Measurements from ENCODE around the gene GLS.

GLS gene

GRCh38 chr2:190889175-190889943 lies 8.7 kb downstream of the GLS start:
- no peak overlapping the region for H3K27ac ChIP-seq (ENCODE audit: low read length)
- no peaks in the 10 kb centered on the region for H3K27me3 ChIP-seq (ENCODE audit: control insufficient read depth, insufficient read depth, low read length)
- H3K4me1 ChIP-seq (ENCODE audit: control insufficient read depth, low read depth, low read length): peaks cover 32% of the 10 kb centered on the region
- no peaks in the 10 kb centered on the region for H3K36me3 ChIP-seq (ENCODE audit: control insufficient read depth, low read depth, low read length)
- H3K4me3 ChIP-seq (ENCODE audit: low read length): no peak overlapping the region
- H3K9ac ChIP-seq (ENCODE audit: low read length): no peak overlapping the region
- H3K9me3 ChIP-seq (ENCODE audit: control insufficient read depth, low read depth, low read length): no peaks in the 10 kb centered on the region

GRCh38 chr2:190891372-190891771 lies 10.8 kb downstream of the GLS start:
- peaks cover 28% of the 10 kb centered on the region for H3K4me1 ChIP-seq (ENCODE audit: control insufficient read depth, low read depth, low read length)
- no peak overlapping the region for H3K4me3 ChIP-seq (ENCODE audit: low read length)
- H3K36me3 ChIP-seq (ENCODE audit: control insufficient read depth, low read depth, low read length): peaks cover 7% of the 10 kb centered on the region
- no peak overlapping the region for H3K27ac ChIP-seq (ENCODE audit: low read length)
- no peak overlapping the region for H3K9ac ChIP-seq (ENCODE audit: low read length)
- H3K27me3 ChIP-seq (ENCODE audit: control insufficient read depth, insufficient read depth, low read length): no peaks in the 10 kb centered on the region
- no peaks in the 10 kb centered on the region for H3K9me3 ChIP-seq (ENCODE audit: control insufficient read depth, low read depth, low read length)

GRCh38 chr2:190891889-190892288 lies 11.3 kb downstream of the GLS start:
- Histone ChIP-seq H3K9ac (ENCODE audit: low read length) (no peak overlapping the region), H3K9me3 (ENCODE audit: control insufficient read depth, low read depth, low read length) (no peaks in the 10 kb centered on the region), H3K36me3 (ENCODE audit: control insufficient read depth, low read depth, low read length) (peaks cover 13% of the 10 kb centered on the region), H3K27me3 (ENCODE audit: control insufficient read depth, insufficient read depth, low read length) (no peaks in the 10 kb centered on the region), H3K4me1 (ENCODE audit: control insufficient read depth, low read depth, low read length) (peaks cover 27% of the 10 kb centered on the region), H3K27ac (ENCODE audit: low read length) (no peak overlapping the region), H3K4me3 (ENCODE audit: low read length) (no peak overlapping the region)

- Histone ChIP-seq H3K9me3 (ENCODE audit: control insufficient read depth, low read depth, low read length) (no peaks in the 10 kb centered on the region), H3K9ac (ENCODE audit: low read length) (no peak overlapping the region), H3K4me3 (ENCODE audit: low read length) (no peak overlapping the region), H3K36me3 (ENCODE audit: control insufficient read depth, low read depth, low read length) (peaks cover 19% of the 10 kb centered on the region), H3K27ac (ENCODE audit: low read length) (no peak overlapping the region), H3K27me3 (ENCODE audit: control insufficient read depth, insufficient read depth, low read length) (no peaks in the 10 kb centered on the region), H3K4me1 (ENCODE audit: control insufficient read depth, low read depth, low read length) (peaks cover 15% of the 10 kb centered on the region)
Measured at GRCh38 chr2:190893157-190893556, 12.5 kb downstream of the GLS start.

- peaks cover 3% of the 10 kb centered on the region for H3K4me1 ChIP-seq (ENCODE audit: control insufficient read depth, low read depth, low read length)
- H3K27me3 ChIP-seq (ENCODE audit: control insufficient read depth, insufficient read depth, low read length): no peaks in the 10 kb centered on the region
- H3K9ac ChIP-seq (ENCODE audit: low read length): no peak overlapping the region
- no peaks in the 10 kb centered on the region for H3K9me3 ChIP-seq (ENCODE audit: control insufficient read depth, low read depth, low read length)
- no peak overlapping the region for H3K4me3 ChIP-seq (ENCODE audit: low read length)
- peaks cover 26% of the 10 kb centered on the region for H3K36me3 ChIP-seq (ENCODE audit: control insufficient read depth, low read depth, low read length)
- no peak overlapping the region for H3K27ac ChIP-seq (ENCODE audit: low read length)
Measured at GRCh38 chr2:190896477-190896876, 15.9 kb downstream of the GLS start.

- H3K9ac ChIP-seq (ENCODE audit: low read length): no peak overlapping the region
- no peaks in the 10 kb centered on the region for H3K9me3 ChIP-seq (ENCODE audit: control insufficient read depth, low read depth, low read length)
- no peaks in the 10 kb centered on the region for H3K27me3 ChIP-seq (ENCODE audit: control insufficient read depth, insufficient read depth, low read length)
- H3K4me3 ChIP-seq (ENCODE audit: low read length): no peak overlapping the region
- H3K36me3 ChIP-seq (ENCODE audit: control insufficient read depth, low read depth, low read length): peaks cover 26% of the 10 kb centered on the region
- no peak overlapping the region for H3K27ac ChIP-seq (ENCODE audit: low read length)
- H3K4me1 ChIP-seq (ENCODE audit: control insufficient read depth, low read depth, low read length): peaks cover 8% of the 10 kb centered on the region
Measured at GRCh38 chr2:190903693-190904450, 23.3 kb downstream of the GLS start.

GRCh38 chr2:190904640-190905261 lies 24.1 kb downstream of the GLS start:
- H3K36me3 ChIP-seq (ENCODE audit: control insufficient read depth, low read depth, low read length): peaks cover 26% of the 10 kb centered on the region
- H3K9ac ChIP-seq (ENCODE audit: low read length): no peak overlapping the region
- peaks cover 8% of the 10 kb centered on the region for H3K4me1 ChIP-seq (ENCODE audit: control insufficient read depth, low read depth, low read length)
- no peaks in the 10 kb centered on the region for H3K9me3 ChIP-seq (ENCODE audit: control insufficient read depth, low read depth, low read length)
- H3K4me3 ChIP-seq (ENCODE audit: low read length): no peak overlapping the region
- no peak overlapping the region for H3K27ac ChIP-seq (ENCODE audit: low read length)
- no peaks in the 10 kb centered on the region for H3K27me3 ChIP-seq (ENCODE audit: control insufficient read depth, insufficient read depth, low read length)

GRCh38 chr2:190908532-190908931 lies 27.9 kb downstream of the GLS start:
- no peaks in the 10 kb centered on the region for H3K4me1 ChIP-seq (ENCODE audit: control insufficient read depth, low read depth, low read length)
- H3K27ac ChIP-seq (ENCODE audit: low read length): no peak overlapping the region
- H3K9ac ChIP-seq (ENCODE audit: low read length): no peak overlapping the region
- no peaks in the 10 kb centered on the region for H3K9me3 ChIP-seq (ENCODE audit: control insufficient read depth, low read depth, low read length)
- no peaks in the 10 kb centered on the region for H3K27me3 ChIP-seq (ENCODE audit: control insufficient read depth, insufficient read depth, low read length)
- no peak overlapping the region for H3K4me3 ChIP-seq (ENCODE audit: low read length)
- peaks cover 21% of the 10 kb centered on the region for H3K36me3 ChIP-seq (ENCODE audit: control insufficient read depth, low read depth, low read length)

GRCh38 chr2:190909680-190910079 lies 29.1 kb downstream of the GLS start:
- Histone ChIP-seq H3K4me1 (ENCODE audit: control insufficient read depth, low read depth, low read length) (no peaks in the 10 kb centered on the region), H3K27me3 (ENCODE audit: control insufficient read depth, insufficient read depth, low read length) (no peaks in the 10 kb centered on the region), H3K27ac (ENCODE audit: low read length) (no peak overlapping the region), H3K9me3 (ENCODE audit: control insufficient read depth, low read depth, low read length) (no peaks in the 10 kb centered on the region), H3K36me3 (ENCODE audit: control insufficient read depth, low read depth, low read length) (peaks cover 19% of the 10 kb centered on the region), H3K9ac (ENCODE audit: low read length) (no peak overlapping the region), H3K4me3 (ENCODE audit: low read length) (no peak overlapping the region)

GRCh38 chr2:190910341-190911136 lies 29.9 kb downstream of the GLS start:
- no peak overlapping the region for H3K4me3 ChIP-seq (ENCODE audit: low read length)
- H3K4me1 ChIP-seq (ENCODE audit: control insufficient read depth, low read depth, low read length): no peaks in the 10 kb centered on the region
- H3K9me3 ChIP-seq (ENCODE audit: control insufficient read depth, low read depth, low read length): no peaks in the 10 kb centered on the region
- peaks cover 15% of the 10 kb centered on the region for H3K36me3 ChIP-seq (ENCODE audit: control insufficient read depth, low read depth, low read length)
- H3K9ac ChIP-seq (ENCODE audit: low read length): no peak overlapping the region
- H3K27me3 ChIP-seq (ENCODE audit: control insufficient read depth, insufficient read depth, low read length): no peaks in the 10 kb centered on the region
- no peak overlapping the region for H3K27ac ChIP-seq (ENCODE audit: low read length)

- Histone ChIP-seq H3K36me3 (ENCODE audit: control insufficient read depth, low read depth, low read length) (peaks cover 18% of the 10 kb centered on the region), H3K27me3 (ENCODE audit: control insufficient read depth, insufficient read depth, low read length) (no peaks in the 10 kb centered on the region), H3K4me3 (ENCODE audit: low read length) (no peak overlapping the region), H3K27ac (ENCODE audit: low read length) (no peak overlapping the region), H3K9ac (ENCODE audit: low read length) (no peak overlapping the region), H3K4me1 (ENCODE audit: control insufficient read depth, low read depth, low read length) (no peaks in the 10 kb centered on the region), H3K9me3 (ENCODE audit: control insufficient read depth, low read depth, low read length) (no peaks in the 10 kb centered on the region)
Measured at GRCh38 chr2:190911813-190912212, 31.2 kb downstream of the GLS start.
